ENCODE results near the gene RPS16.

The RPS16 gene

GRCh38 chr19:39385629-39386411 is 49.9 kb downstream of the RPS16 start:
- DNase-seq, result no peak

GRCh38 chr19:39384839-39385568 is 50.7 kb downstream of the RPS16 start:
- DNase-seq, result no peak
